ENCODE results near the gene LTO1.

The LTO1 gene

GRCh38 chr11:69686452-69686851 lies 11.3 kb upstream of the LTO1 start:
- no peak overlapping the region for H3K14ac ChIP-seq (ENCODE audit: low read length)
- no CpG with 5 or more reads among the region's 13 CpGs for WGBS (ENCODE audit: extremely low coverage, insufficient coverage, insufficient read length)
- H3K4me1 ChIP-seq (ENCODE audit: control insufficient read depth in 1 of 2, insufficient read depth in 2 of 2, low read length in 2 of 2): no peaks in the 10 kb centered on the region
- H3K4me2 ChIP-seq (ENCODE audit: low read length): no peak overlapping the region
- H3K27me3 ChIP-seq (ENCODE audit: insufficient read depth, low read length): no peaks in the 10 kb centered on the region
- H4K12ac ChIP-seq (ENCODE audit: low read depth, low read length): no peak overlapping the region
- no peak overlapping the region for H4K91ac ChIP-seq (ENCODE audit: low read depth, low read length)
- H3K79me2 ChIP-seq (ENCODE audit: control insufficient read depth, insufficient read depth, low read length, poor library complexity): no peaks in the 10 kb centered on the region
- H2BK5ac ChIP-seq (ENCODE audit: low read depth, low read length, poor library complexity): no peak overlapping the region
- H3K18ac ChIP-seq (ENCODE audit: low read length): no peak overlapping the region
- H2AFZ ChIP-seq (ENCODE audit: insufficient read depth, low read length, poor library complexity): no peak overlapping the region
- H3K4me3 ChIP-seq (ENCODE audit: low read depth, low read length): no peak overlapping the region
- H3K4ac ChIP-seq (ENCODE audit: low read depth, low read length): no peak overlapping the region
- H2BK12ac ChIP-seq (ENCODE audit: low read length): no peak overlapping the region
- H3K9ac ChIP-seq (ENCODE audit: low read length): no peak overlapping the region
- H3K9me3 ChIP-seq (ENCODE audit: insufficient read depth, low read depth, low read length): peaks cover 2% of the 10 kb centered on the region
- H2AK5ac ChIP-seq (ENCODE audit: low read length): no peak overlapping the region
- H2BK120ac ChIP-seq (ENCODE audit: insufficient read depth, low read length, poor library complexity): no peak overlapping the region
- DNase-seq: no peak
- H3K23ac ChIP-seq (ENCODE audit: low read length): no peak overlapping the region
- H3K36me3 ChIP-seq (ENCODE audit: control insufficient read depth in 1 of 2, insufficient read depth in 2 of 2, low read length in 2 of 2): no peaks in the 10 kb centered on the region
- no peaks in the 10 kb centered on the region for H3K79me1 ChIP-seq (ENCODE audit: low read length)
- H4K8ac ChIP-seq (ENCODE audit: low read depth, low read length): no peak overlapping the region
- no peak overlapping the region for H3K27ac ChIP-seq (ENCODE audit: low read depth, low read length)

- H2BK5ac ChIP-seq (ENCODE audit: low read depth, low read length, poor library complexity): no peak overlapping the region
- H3K18ac ChIP-seq (ENCODE audit: low read length): no peak overlapping the region
- no peak overlapping the region for H3K4me2 ChIP-seq (ENCODE audit: low read length)
- no CpG with 5 or more reads among the region's 8 CpGs for WGBS (ENCODE audit: extremely low coverage, insufficient coverage, insufficient read length)
- H2BK12ac ChIP-seq (ENCODE audit: low read length): no peak overlapping the region
- no peak overlapping the region for H2AFZ ChIP-seq (ENCODE audit: insufficient read depth, low read length, poor library complexity)
- H3K9me3 ChIP-seq (ENCODE audit: insufficient read depth, low read depth, low read length): peaks cover 4% of the 10 kb centered on the region
- no peaks in the 10 kb centered on the region for H3K36me3 ChIP-seq (ENCODE audit: control insufficient read depth in 1 of 2, insufficient read depth in 2 of 2, low read length in 2 of 2)
- DNase-seq: no peak
- no peak overlapping the region for H3K9ac ChIP-seq (ENCODE audit: low read length)
- no peak overlapping the region for H3K27ac ChIP-seq (ENCODE audit: low read depth, low read length)
- H3K4me1 ChIP-seq (ENCODE audit: control insufficient read depth in 1 of 2, insufficient read depth in 2 of 2, low read length in 2 of 2): no peaks in the 10 kb centered on the region
- no peak overlapping the region for H3K4me3 ChIP-seq (ENCODE audit: low read depth, low read length)
- H3K23ac ChIP-seq (ENCODE audit: low read length): no peak overlapping the region
- H3K27me3 ChIP-seq (ENCODE audit: insufficient read depth, low read length): no peaks in the 10 kb centered on the region
- H3K79me1 ChIP-seq (ENCODE audit: low read length): no peaks in the 10 kb centered on the region
- no peak overlapping the region for H4K12ac ChIP-seq (ENCODE audit: low read depth, low read length)
- no peak overlapping the region for H3K4ac ChIP-seq (ENCODE audit: low read depth, low read length)
- H4K8ac ChIP-seq (ENCODE audit: low read depth, low read length): no peak overlapping the region
- no peak overlapping the region for H2BK120ac ChIP-seq (ENCODE audit: insufficient read depth, low read length, poor library complexity)
- H3K14ac ChIP-seq (ENCODE audit: low read length): no peak overlapping the region
- H3K79me2 ChIP-seq (ENCODE audit: control insufficient read depth, insufficient read depth, low read length, poor library complexity): no peaks in the 10 kb centered on the region
- H2AK5ac ChIP-seq (ENCODE audit: low read length): no peak overlapping the region
- no peak overlapping the region for H4K91ac ChIP-seq (ENCODE audit: low read depth, low read length)
Observed at GRCh38 chr11:69685348-69685747, 10.2 kb upstream of the LTO1 start.

- Histone ChIP-seq H3K4me3 (ENCODE audit: low read depth, low read length) (no peak overlapping the region), H3K36me3 (ENCODE audit: control insufficient read depth in 1 of 2, insufficient read depth in 2 of 2, low read length in 2 of 2) (no peaks in the 10 kb centered on the region), H2BK5ac (ENCODE audit: low read depth, low read length, poor library complexity) (no peak overlapping the region), H4K8ac (ENCODE audit: low read depth, low read length) (no peak overlapping the region), H3K27ac (ENCODE audit: low read depth, low read length) (no peak overlapping the region), H3K27me3 (ENCODE audit: insufficient read depth, low read length) (no peaks in the 10 kb centered on the region), H3K4me2 (ENCODE audit: low read length) (no peak overlapping the region), H3K18ac (ENCODE audit: low read length) (no peak overlapping the region), H2AFZ (ENCODE audit: insufficient read depth, low read length, poor library complexity) (no peak overlapping the region), H3K79me2 (ENCODE audit: control insufficient read depth, insufficient read depth, low read length, poor library complexity) (no peaks in the 10 kb centered on the region), H3K9me3 (ENCODE audit: insufficient read depth, low read depth, low read length) (peaks cover 4% of the 10 kb centered on the region), H3K14ac (ENCODE audit: low read length) (no peak overlapping the region), H4K12ac (ENCODE audit: low read depth, low read length) (no peak overlapping the region), H3K9ac (ENCODE audit: low read length) (no peak overlapping the region), H4K91ac (ENCODE audit: low read depth, low read length) (no peak overlapping the region), H3K79me1 (ENCODE audit: low read length) (no peaks in the 10 kb centered on the region), H3K23ac (ENCODE audit: low read length) (no peak overlapping the region), H2AK5ac (ENCODE audit: low read length) (no peak overlapping the region), H2BK120ac (ENCODE audit: insufficient read depth, low read length, poor library complexity) (no peak overlapping the region), H2BK12ac (ENCODE audit: low read length) (no peak overlapping the region), H3K4me1 (ENCODE audit: control insufficient read depth in 1 of 2, insufficient read depth in 2 of 2, low read length in 2 of 2) (no peaks in the 10 kb centered on the region), H3K4ac (ENCODE audit: low read depth, low read length) (no peak overlapping the region)
- no peak for DNase-seq
- no CpG with 5 or more reads among the region's 11 CpGs for WGBS (ENCODE audit: extremely low coverage, insufficient coverage, insufficient read length)
Observed at GRCh38 chr11:69684651-69685050, 9.5 kb upstream of the LTO1 start.

- Histone ChIP-seq H3K4me2 (ENCODE audit: low read length) (no peak overlapping the region), H3K27me3 (ENCODE audit: insufficient read depth, low read length) (no peaks in the 10 kb centered on the region), H2BK120ac (ENCODE audit: insufficient read depth, low read length, poor library complexity) (no peak overlapping the region), H3K18ac (ENCODE audit: low read length) (no peak overlapping the region), H3K23ac (ENCODE audit: low read length) (no peak overlapping the region), H3K9ac (ENCODE audit: low read length) (no peak overlapping the region), H3K79me1 (ENCODE audit: low read length) (no peaks in the 10 kb centered on the region), H3K9me3 (ENCODE audit: insufficient read depth, low read depth, low read length) (peaks cover 4% of the 10 kb centered on the region), H3K4me3 (ENCODE audit: low read depth, low read length) (no peak overlapping the region), H2BK12ac (ENCODE audit: low read length) (no peak overlapping the region), H2AFZ (ENCODE audit: insufficient read depth, low read length, poor library complexity) (no peak overlapping the region), H3K27ac (ENCODE audit: low read depth, low read length) (no peak overlapping the region), H2AK5ac (ENCODE audit: low read length) (no peak overlapping the region), H4K12ac (ENCODE audit: low read depth, low read length) (no peak overlapping the region), H3K4me1 (ENCODE audit: control insufficient read depth in 1 of 2, insufficient read depth in 2 of 2, low read length in 2 of 2) (no peaks in the 10 kb centered on the region), H3K14ac (ENCODE audit: low read length) (no peak overlapping the region), H3K79me2 (ENCODE audit: control insufficient read depth, insufficient read depth, low read length, poor library complexity) (no peaks in the 10 kb centered on the region), H2BK5ac (ENCODE audit: low read depth, low read length, poor library complexity) (no peak overlapping the region), H3K4ac (ENCODE audit: low read depth, low read length) (no peak overlapping the region), H4K91ac (ENCODE audit: low read depth, low read length) (no peak overlapping the region), H3K36me3 (ENCODE audit: control insufficient read depth in 1 of 2, insufficient read depth in 2 of 2, low read length in 2 of 2) (no peaks in the 10 kb centered on the region), H4K8ac (ENCODE audit: low read depth, low read length) (no peak overlapping the region)
- no CpG with 5 or more reads among the region's 9 CpGs for WGBS (ENCODE audit: extremely low coverage, insufficient coverage, insufficient read length)
- DNase-seq: peak in 1 of 2 donors; percentile 30
Observed at GRCh38 chr11:69683764-69684333, 8.7 kb upstream of the LTO1 start.

All from trophoblast cell (in vitro differentiated cells and primary cell).